Left ventricle myocardium inferior (tissue), 1 donor: ENCODE data around the gene PCBP2. TPM values are rescaled to one million over a fixed set of nuclear protein-coding genes. Genes with fewer than 3 reads are reported as not detected.

Experiments used
- DNase-seq: peaks from one replicate; pipeline ENCODE4 v3.0.0-alpha.2; 2020
- H3K27ac ChIP-seq: fragments of 200-600 bp; replicated peaks from 2 replicates; pipeline ENCODE4 v1.8.0; 2021
- H3K27me3 ChIP-seq: fragments of 200-600 bp; 2 replicates; pipeline ENCODE4 v1.8.0; 2021; ENCODE audit warnings: low read depth
- H3K36me3 ChIP-seq: fragments of 200-600 bp; 2 replicates; pipeline ENCODE4 v1.8.0; 2021
- H3K4me1 ChIP-seq: fragments of 200-600 bp; 2 replicates; pipeline ENCODE4 v1.8.0; 2021
- H3K4me3 ChIP-seq: fragments of 200-600 bp; 2 replicates; pipeline ENCODE4 v1.8.0; 2021; ENCODE audit warnings: mild to moderate bottlenecking, moderate library complexity
- H3K9me3 ChIP-seq: fragments of 200-600 bp; replicated peaks from 2 replicates; pipeline ENCODE4 v1.8.0; 2021
- intact Hi-C: fragments of 100-400 bp; cut with micrococcal nuclease; formaldehyde crosslinking; loops from one replicate; pipeline ENCODE4 v1.11.0; 2022
- total RNA-seq: library from RNA; stranded (reverse); fragmentation: NEBNext Ultra II Directional; extraction: Animal tissue kit (Norgen Biotek cat#: 25700); gene quantifications from one replicate; pipeline ENCODE4 v1.2.1, GENCODE V29; 2021
- TF ChIP-seq, protein P1 (sequence below): fragments of 200-600 bp; IDR thresholded peaks from 2 replicates; pipeline ENCODE4 v1.8.0; 2021; ENCODE audit warnings: antibody characterized with exemption, mild to moderate bottlenecking, borderline replicate concordance
- donor health status: DM: no; HTN: yes; CAD: no; lungs with severe emphysema.

The PCBP2 gene
- total RNA-seq, 1 donor from 2014 or later = 530 TPM

DNA sequence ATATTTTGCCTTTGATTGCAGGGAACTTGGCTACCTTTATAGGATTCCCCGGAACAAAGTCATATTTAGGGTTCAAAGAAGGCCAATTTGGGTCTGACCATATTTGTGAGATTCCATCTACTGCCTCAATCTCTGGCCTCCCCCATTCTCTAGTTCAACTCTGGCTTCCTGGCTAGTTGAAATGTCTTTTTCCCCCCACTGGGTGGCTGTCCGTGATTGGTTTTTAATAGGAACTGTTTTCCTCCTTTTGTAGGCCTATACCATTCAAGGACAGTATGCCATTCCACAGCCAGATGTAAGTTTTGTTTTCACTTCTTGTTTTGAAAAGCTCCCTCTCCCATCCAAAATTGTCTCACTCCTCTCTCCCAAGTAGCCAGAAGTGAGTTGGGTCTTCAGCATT is 13.8 kb downstream of the PCBP2 start:
- H3K4me1 ChIP-seq = peaks cover 98% of the 10 kb centered on the region
- intact Hi-C loops = no loop called here

DNA sequence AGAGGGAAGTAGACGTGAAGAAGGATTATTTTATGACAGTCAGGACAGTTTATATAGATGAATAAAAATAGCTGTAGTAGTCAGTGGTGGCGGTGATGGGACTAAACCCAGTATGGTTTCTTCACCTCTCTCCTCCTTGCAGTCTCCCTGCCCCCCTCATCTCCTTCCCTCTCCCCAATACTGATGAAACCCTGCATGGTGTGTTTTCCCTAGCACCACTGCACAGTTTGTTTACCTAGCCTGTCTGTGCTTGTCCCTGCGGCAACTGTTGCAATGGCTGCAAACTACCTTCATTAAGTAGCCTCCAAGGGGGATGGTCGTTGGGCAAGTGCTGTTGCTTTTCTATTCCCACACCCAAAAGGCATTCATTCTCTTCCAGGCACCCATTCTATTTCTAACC is 14.7 kb downstream of the PCBP2 start:
- intact Hi-C loops = no loop called here
- H3K27ac ChIP-seq = peak overlapping the region; percentile 69
- no peak for DNase-seq
- H3K9me3 ChIP-seq = no peaks in the 10 kb centered on the region
- no peaks in the 10 kb centered on the region for H3K27me3 ChIP-seq
- H3K4me3 ChIP-seq = no peak overlapping the region
- TF ChIP-seq, protein P1, sequence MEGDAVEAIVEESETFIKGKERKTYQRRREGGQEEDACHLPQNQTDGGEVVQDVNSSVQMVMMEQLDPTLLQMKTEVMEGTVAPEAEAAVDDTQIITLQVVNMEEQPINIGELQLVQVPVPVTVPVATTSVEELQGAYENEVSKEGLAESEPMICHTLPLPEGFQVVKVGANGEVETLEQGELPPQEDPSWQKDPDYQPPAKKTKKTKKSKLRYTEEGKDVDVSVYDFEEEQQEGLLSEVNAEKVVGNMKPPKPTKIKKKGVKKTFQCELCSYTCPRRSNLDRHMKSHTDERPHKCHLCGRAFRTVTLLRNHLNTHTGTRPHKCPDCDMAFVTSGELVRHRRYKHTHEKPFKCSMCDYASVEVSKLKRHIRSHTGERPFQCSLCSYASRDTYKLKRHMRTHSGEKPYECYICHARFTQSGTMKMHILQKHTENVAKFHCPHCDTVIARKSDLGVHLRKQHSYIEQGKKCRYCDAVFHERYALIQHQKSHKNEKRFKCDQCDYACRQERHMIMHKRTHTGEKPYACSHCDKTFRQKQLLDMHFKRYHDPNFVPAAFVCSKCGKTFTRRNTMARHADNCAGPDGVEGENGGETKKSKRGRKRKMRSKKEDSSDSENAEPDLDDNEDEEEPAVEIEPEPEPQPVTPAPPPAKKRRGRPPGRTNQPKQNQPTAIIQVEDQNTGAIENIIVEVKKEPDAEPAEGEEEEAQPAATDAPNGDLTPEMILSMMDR = no peak
- H3K36me3 ChIP-seq = peaks cover 100% of the 10 kb centered on the region
- H3K4me1 ChIP-seq = peaks cover 98% of the 10 kb centered on the region

More for the DNA sequence above, 13.8 kb downstream of the PCBP2 start:
- Histone ChIP-seq H3K4me3 (no peak overlapping the region), H3K36me3 (peaks cover 100% of the 10 kb centered on the region), H3K27ac (peak overlapping the region; percentile 69), H3K27me3 (no peaks in the 10 kb centered on the region), H3K9me3 (no peaks in the 10 kb centered on the region)
- TF ChIP-seq, protein P1 = no peak
- DNase-seq = no peak

DNA sequence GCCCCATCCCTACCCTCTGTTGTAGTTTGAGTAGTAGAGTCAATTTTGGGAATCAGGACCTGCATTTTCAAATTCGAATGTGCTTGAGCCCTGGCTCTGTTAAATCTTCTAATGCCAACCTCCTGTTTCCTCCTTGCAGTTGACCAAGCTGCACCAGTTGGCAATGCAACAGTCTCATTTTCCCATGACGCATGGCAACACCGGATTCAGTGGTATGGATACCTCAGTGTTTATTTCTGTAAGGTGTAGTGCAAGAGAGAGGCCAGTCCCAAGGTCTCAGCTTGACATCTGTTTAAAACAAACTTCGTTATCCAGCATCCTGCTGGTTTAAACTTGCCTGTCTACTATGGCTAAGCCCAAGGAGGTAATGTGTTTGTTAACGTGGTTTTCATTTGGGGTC is 15.2 kb downstream of the PCBP2 start:
- peak overlapping the region; percentile 69 for H3K27ac ChIP-seq

GRCh38 chr12:53467880-53468279 is 16.0 kb downstream of the PCBP2 start:
- no peaks in the 10 kb centered on the region for H3K27me3 ChIP-seq
- intact Hi-C loops = no loop called here
- DNase-seq = no peak
- no peak overlapping the region for H3K4me3 ChIP-seq
- H3K27ac ChIP-seq = peak overlapping the region; percentile 69
- H3K36me3 ChIP-seq = peaks cover 100% of the 10 kb centered on the region
- peaks cover 98% of the 10 kb centered on the region for H3K4me1 ChIP-seq
- H3K9me3 ChIP-seq = no peaks in the 10 kb centered on the region
- TF ChIP-seq, protein P1 = no peak

More for the DNA sequence above, 15.2 kb downstream of the PCBP2 start:
- TF ChIP-seq, protein P1 = no peak
- intact Hi-C loops = no loop called here
- peaks cover 98% of the 10 kb centered on the region for H3K4me1 ChIP-seq
- peaks cover 100% of the 10 kb centered on the region for H3K36me3 ChIP-seq
- DNase-seq = no peak
- no peaks in the 10 kb centered on the region for H3K27me3 ChIP-seq
- H3K9me3 ChIP-seq = no peaks in the 10 kb centered on the region
- no peak overlapping the region for H3K4me3 ChIP-seq

GRCh38 chr12:53468282-53468681 is 16.4 kb downstream of the PCBP2 start:
- no peaks in the 10 kb centered on the region for H3K9me3 ChIP-seq
- no peak for DNase-seq
- H3K36me3 ChIP-seq = peaks cover 100% of the 10 kb centered on the region
- intact Hi-C loops = no loop called here
- H3K27me3 ChIP-seq = no peaks in the 10 kb centered on the region
- no peak overlapping the region for H3K4me3 ChIP-seq
- TF ChIP-seq, protein P1 = no peak
- peaks cover 98% of the 10 kb centered on the region for H3K4me1 ChIP-seq
- peak overlapping the region; percentile 69 for H3K27ac ChIP-seq

GRCh38 chr12:53472056-53472582 is 20.2 kb downstream of the PCBP2 start:
- no peak overlapping the region for H3K4me3 ChIP-seq
- H3K27ac ChIP-seq = peak overlapping the region; percentile 34
- intact Hi-C loops = no loop called here
- no peaks in the 10 kb centered on the region for H3K27me3 ChIP-seq
- no peaks in the 10 kb centered on the region for H3K9me3 ChIP-seq
- H3K4me1 ChIP-seq = peaks cover 98% of the 10 kb centered on the region
- TF ChIP-seq, protein P1 = no peak
- peaks cover 100% of the 10 kb centered on the region for H3K36me3 ChIP-seq
- no peak for DNase-seq
